GM12892 (cell line): ENCODE measurements around the gene HDAC2. TPM values are rescaled to one million over a fixed set of nuclear protein-coding genes. Genes with fewer than 3 reads are reported as not detected.
"Not testable (repeated sequence)": the region's sequence is repeated elsewhere in the genome, so short reads cannot be mapped to it uniquely, and the experiment has no call there.

Experiments
- DNase-seq: peaks from one replicate; pipeline ENCODE4 v3.0.0; 2011; ENCODE audit not compliant: insufficient read length
- FAIRE-seq: peaks from 2 replicates; lab custom pipeline; 2011; peaks lifted over from hg19 to GRCh38; lab: Jason Lieb, UNC
- POLR2A ChIP-seq: IDR thresholded peaks from 2 replicates; pipeline ENCODE4 v1.6.1; 2011; ENCODE audit warnings: low read depth, low read length, control low read depth
- POLR2AphosphoS5 ChIP-seq: IDR thresholded peaks from 2 replicates; pipeline ENCODE4 v1.6.1; 2011; ENCODE audit warnings: low read depth, low read length, control low read depth
- TAF1 ChIP-seq: IDR thresholded peaks from 2 replicates; pipeline ENCODE4 v1.6.1; 2011; ENCODE audit warnings: low read depth, mild to moderate bottlenecking, control low read depth, low read length, borderline replicate concordance
- polyA plus RNA-seq: library from polyadenylated mRNA; unstranded; fragments of >200 nt; gene quantifications from one replicate; pipeline ENCODE4 v1.2.1, GENCODE V29; 2012; ENCODE audit warnings: missing spikeins, inconsistent platforms; ENCODE audit not compliant: missing spikeins

HDAC2 gene
- polyA plus RNA-seq: 103 TPM

- FAIRE-seq (peak; percentile 99), DNase-seq (peak; percentile 78)
- peak; percentile 67 for TF ChIP-seq TAF1
- peak; percentile 80 for TF ChIP-seq POLR2A
- TF ChIP-seq POLR2AphosphoS5: peak; percentile 83
These were observed at the start of gene HDAC2 for GRCh38 chr6:113970805-113971676. Gene HDAC2, minus strand, starts transcription at chr6:113971148. Its CDS starts 240 bp downstream, at chr6:113970908.

DNA sequence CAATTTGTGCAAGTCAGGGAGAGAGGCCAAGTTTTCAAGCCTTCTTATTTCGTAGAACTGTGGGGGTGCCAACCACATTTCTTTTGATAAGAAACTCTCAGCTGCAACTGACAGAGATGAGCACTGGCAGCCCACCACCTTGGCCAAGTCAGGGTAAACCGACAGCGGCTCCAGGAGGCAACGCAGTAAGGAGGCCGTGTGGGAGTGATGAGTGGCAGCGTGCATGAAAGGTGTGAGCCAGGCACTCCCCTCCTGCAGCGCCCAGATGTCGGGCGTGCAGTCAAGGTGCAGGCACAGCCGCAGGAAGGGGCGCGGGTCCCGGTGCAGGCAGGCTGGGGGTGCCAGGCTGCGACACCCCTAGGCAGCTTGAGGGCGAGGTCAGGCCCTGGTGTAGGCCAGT, 49.2 kb upstream of the HDAC2 start:
- no peak for TF ChIP-seq TAF1
- no peak for FAIRE-seq

DNA sequence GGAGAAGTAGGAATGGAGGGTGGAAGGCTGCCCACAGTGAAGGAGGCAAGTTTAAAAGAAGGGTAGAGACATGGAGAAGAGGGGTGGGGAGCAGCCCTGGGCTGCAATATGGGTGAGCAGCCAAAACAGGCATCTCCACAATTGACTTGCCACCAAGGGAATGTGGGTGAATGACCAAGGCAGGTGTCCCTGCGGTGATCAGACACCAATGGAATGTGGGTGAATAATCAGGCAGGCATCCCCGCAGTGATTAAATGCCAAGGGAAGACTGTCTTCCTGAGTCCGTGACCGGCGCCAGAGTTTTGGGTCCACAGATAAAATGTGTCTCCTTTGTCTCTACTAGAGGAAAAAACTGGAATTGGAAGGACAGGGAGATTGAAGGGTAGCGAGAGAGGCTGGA, 46.2 kb upstream of the HDAC2 start:
- FAIRE-seq, DNase-seq: not testable (repeated sequence)

More for the DNA sequence above, 49.2 kb upstream of the HDAC2 start:
- no peak for DNase-seq

- not testable (repeated sequence) for DNase-seq, FAIRE-seq
These were observed 43.2 kb upstream of the HDAC2 start for GRCh38 chr6:114014106-114014505.

- DNase-seq: not testable (repeated sequence)
These were observed 40.5 kb upstream of the HDAC2 start for GRCh38 chr6:114011486-114011885.

GRCh38 chr6:114010540-114010939, 39.6 kb upstream of the HDAC2 start:
- DNase-seq (no peak), FAIRE-seq (no peak)
- no peak for TF ChIP-seq POLR2A
- no peak for TF ChIP-seq POLR2AphosphoS5

More at GRCh38 chr6:114011486-114011885, 40.5 kb upstream of the HDAC2 start:
- FAIRE-seq: not testable (repeated sequence)

DNA sequence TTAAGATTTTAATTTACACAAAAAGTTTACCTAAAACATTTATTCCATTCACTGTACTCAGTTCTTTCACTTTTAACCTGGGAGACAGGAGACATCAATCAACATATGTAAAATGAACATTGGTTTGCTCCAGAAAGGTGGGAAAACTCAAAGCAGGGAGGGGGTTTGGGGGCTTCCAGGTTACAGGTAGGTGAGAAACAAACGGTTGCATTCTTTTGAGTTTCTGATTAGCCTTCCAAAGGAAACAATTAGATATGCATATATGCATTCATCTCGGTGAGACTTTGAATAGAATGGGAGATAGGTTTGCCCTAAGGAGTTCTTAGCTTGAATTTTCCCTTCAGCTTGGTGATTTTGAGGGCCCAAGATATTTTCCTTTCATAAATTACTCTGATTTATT, 38.2 kb upstream of the HDAC2 start:
- TF ChIP-seq TAF1: no peak
- no peak for TF ChIP-seq POLR2A
- TF ChIP-seq POLR2AphosphoS5: no peak
- no peak for FAIRE-seq
- no peak for DNase-seq

DNA sequence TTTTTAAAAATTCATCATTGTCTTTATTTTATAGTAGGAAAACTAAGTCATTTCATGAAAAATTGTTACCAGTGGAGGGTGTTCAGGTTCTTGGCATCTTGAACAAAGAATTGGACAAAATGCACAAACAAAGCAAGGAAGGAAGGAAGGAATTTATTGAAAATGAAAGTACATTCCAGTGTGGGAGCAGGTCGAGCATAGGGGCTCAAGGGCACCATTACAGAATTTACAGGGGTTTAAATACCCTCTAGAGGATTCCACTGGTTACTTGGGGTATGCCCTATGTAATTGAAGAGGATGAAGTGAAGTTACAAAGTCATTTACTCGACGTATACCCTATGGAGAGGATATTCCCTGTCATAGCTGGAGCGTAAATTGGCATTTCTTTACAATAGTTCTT, 37.4 kb upstream of the HDAC2 start:
- no peak for FAIRE-seq
- TF ChIP-seq POLR2AphosphoS5 (no peak), TAF1 (no peak), POLR2A (no peak)
- DNase-seq: no peak

DNA sequence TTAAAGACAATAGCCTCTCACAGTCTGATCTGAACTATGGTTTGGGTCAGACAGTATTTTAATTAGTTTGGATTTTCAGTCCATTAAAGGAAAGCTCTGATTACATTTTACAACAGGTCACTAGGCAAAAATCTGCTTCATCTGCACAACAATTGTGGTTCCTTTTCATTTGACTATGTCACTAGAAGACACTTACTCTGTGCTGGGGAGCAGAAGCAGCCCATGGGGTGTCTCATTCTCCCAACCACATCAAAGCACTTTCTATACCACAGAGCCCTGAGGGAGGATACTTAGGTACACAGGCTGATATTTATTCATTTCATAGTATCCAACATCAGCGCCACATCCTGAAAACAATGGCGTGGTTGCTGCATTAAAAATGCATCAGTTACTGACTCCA, 36.6 kb upstream of the HDAC2 start:
- DNase-seq: no peak
- no peak for TF ChIP-seq POLR2A
- TF ChIP-seq POLR2AphosphoS5: no peak
- no peak for TF ChIP-seq TAF1
- FAIRE-seq: no peak

DNA sequence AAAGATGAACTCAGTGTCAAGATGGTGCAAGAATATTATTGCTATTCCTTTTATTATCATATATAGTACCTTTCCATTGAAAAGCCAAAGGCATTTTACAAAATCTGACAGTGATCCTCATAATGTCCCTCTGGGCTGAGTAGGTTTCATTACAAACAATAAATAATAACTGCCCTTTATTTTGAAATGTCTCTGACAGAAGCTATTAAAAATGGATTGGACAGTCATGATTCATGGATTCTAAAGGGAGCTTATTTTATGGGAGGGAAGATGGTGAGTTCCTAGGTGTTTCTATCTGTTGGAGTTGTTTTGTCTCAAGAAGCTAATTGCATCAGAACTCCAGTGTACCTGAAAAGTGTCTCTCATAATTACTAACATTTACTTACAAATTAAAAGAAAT, 30.4 kb upstream of the HDAC2 start:
- FAIRE-seq (no peak), DNase-seq (no peak)
- TF ChIP-seq TAF1 (no peak), POLR2AphosphoS5 (no peak), POLR2A (no peak)

DNA sequence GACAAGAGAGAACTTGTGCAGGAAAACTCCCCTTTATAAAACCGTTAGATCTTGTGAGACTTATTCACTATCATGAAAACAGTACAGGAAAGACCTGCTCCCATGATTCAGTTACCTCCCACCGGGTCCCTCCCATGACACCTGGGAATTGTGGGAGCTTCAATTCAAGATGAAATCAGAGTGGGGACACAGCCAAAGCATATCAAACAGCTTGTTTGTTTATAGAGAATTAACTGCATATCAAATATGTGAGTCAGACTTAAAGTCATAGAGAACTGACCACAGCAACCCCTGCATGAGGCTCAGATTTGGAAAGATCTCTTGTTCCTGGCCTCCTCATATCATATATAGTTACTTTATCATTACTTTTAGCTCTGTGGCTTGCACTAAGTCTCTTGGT, 29.1 kb upstream of the HDAC2 start:
- DNase-seq (no peak), FAIRE-seq (no peak)
- TF ChIP-seq POLR2A: no peak
- no peak for TF ChIP-seq TAF1

DNA sequence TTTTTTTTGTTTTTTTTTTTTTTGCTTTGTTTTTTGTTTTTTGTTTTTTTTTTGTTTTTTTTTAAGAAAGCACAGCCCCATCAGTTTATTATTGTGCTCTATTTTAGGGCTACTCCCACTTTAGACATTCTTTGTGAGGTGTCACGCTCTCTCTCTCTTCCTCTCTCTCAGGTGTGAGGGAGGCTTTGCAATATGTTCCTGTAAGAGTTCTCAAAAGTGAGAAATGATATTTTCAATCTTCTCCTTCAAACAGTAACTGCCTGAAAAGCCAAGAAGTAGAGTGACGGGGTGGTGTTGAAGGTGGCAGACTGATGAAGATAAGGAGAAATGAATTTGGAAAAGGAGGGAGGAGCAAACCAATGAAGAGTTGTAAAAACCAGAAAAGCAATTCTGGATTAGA, 28.3 kb upstream of the HDAC2 start:
- DNase-seq (no peak), FAIRE-seq (no peak)
- TF ChIP-seq POLR2AphosphoS5 (no peak), TAF1 (no peak), POLR2A (no peak)

GRCh38 chr6:113998811-113999210, 27.9 kb upstream of the HDAC2 start:
- no peak for TF ChIP-seq POLR2A
- no peak for TF ChIP-seq POLR2AphosphoS5
- no peak for TF ChIP-seq TAF1
- DNase-seq (no peak), FAIRE-seq (no peak)
